NCI-H187 (cell line): ENCODE measurements around the gene VAX1.
"Not testable (repeated sequence)": the region's sequence is repeated elsewhere in the genome, so short reads cannot be mapped to it uniquely, and the experiment has no call there.

ENCODE experiments used
- DNase-seq, 2 experiments: peaks; one replicate each; lab custom pipeline; 2025; lab: John Stamatoyannopoulos, UW

The VAX1 gene

GRCh38 chr10:117135480-117136140 is 2.5 kb downstream of the VAX1 start:
- DNase-seq, result no peak

- no peak for DNase-seq
Measured at GRCh38 chr10:117135026-117135372, 3.1 kb downstream of the VAX1 start.

GRCh38 chr10:117134306-117135025 is 3.6 kb downstream of the VAX1 start:
- no peak for DNase-seq

GRCh38 chr10:117134056-117134305 is 4.1 kb downstream of the VAX1 start:
- DNase-seq, result no peak

- no peak for DNase-seq
Measured at GRCh38 chr10:117133273-117134055, 4.6 kb downstream of the VAX1 start.

- DNase-seq, result no peak
Measured at GRCh38 chr10:117132751-117133231, 5.3 kb downstream of the VAX1 start.

GRCh38 chr10:117131376-117132327 is 6.4 kb downstream of the VAX1 start:
- DNase-seq, result no peak

- no peak for DNase-seq
Measured at GRCh38 chr10:117130862-117131375, 7.2 kb downstream of the VAX1 start.

GRCh38 chr10:117130346-117130745 is 7.7 kb downstream of the VAX1 start:
- no peak for DNase-seq

- not testable (repeated sequence) for DNase-seq
Measured at GRCh38 chr10:117126645-117127044, 11.4 kb downstream of the VAX1 start.

GRCh38 chr10:117126034-117126433 is 12.0 kb downstream of the VAX1 start:
- DNase-seq, result no peak

- DNase-seq, result no peak
Measured at GRCh38 chr10:117112220-117112619, 25.9 kb downstream of the VAX1 start.

GRCh38 chr10:117107238-117107637 is 30.8 kb downstream of the VAX1 start:
- no peak for DNase-seq

GRCh38 chr10:117096599-117097201 is 41.4 kb downstream of the VAX1 start:
- DNase-seq, result no peak

GRCh38 chr10:117094856-117095255 is 43.2 kb downstream of the VAX1 start:
- DNase-seq, result no peak

- DNase-seq, result no peak
Measured at GRCh38 chr10:117092386-117092785, 45.7 kb downstream of the VAX1 start.

GRCh38 chr10:117090834-117091233 is 47.2 kb downstream of the VAX1 start:
- no peak for DNase-seq

- DNase-seq, result no peak
Measured at GRCh38 chr10:117087521-117087920, 50.5 kb downstream of the VAX1 start.

GRCh38 chr10:117086546-117086945 is 51.5 kb downstream of the VAX1 start:
- DNase-seq, result no peak

GRCh38 chr10:117084421-117085246 is 53.4 kb downstream of the VAX1 start:
- DNase-seq, result not testable (repeated sequence)
